Panc1 (cell line): Measurements from ENCODE around the gene SRSF2.

Experiments used
- POLR2AphosphoS5 ChIP-seq: IDR thresholded peaks from 2 replicates; pipeline ENCODE4 v1.6.1; 2012; ENCODE audit warnings: mild to moderate bottlenecking, low read depth, low read length, moderate library complexity
- TF ChIP-seq, protein P1 (sequence below): fragments of 450-650 bp; IDR thresholded peaks from 2 replicates; pipeline ENCODE4 v1.5.1; 2017; ENCODE audit warnings: mild to moderate bottlenecking

DNA sequence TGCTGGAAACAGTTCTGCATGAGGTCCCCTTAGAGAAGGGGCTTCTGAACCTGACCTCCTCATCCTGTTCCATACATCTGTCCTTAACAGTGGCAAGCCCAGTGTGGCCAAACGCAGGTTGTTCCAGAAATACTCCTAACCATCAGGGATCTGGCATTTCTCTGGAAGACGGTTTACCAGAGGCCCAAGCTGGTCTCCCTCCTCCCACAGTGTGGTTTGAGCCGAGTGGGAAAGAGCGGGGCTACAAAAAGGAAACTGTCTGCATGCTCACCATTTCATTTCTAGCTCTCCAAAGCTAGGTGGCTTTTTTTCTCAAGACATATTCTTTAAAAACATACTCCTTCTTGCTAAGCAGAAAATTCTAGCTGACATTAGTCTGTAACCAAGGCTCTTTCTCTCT lies 32.3 kb downstream of the SRSF2 start:
- TF ChIP-seq, protein P1, sequence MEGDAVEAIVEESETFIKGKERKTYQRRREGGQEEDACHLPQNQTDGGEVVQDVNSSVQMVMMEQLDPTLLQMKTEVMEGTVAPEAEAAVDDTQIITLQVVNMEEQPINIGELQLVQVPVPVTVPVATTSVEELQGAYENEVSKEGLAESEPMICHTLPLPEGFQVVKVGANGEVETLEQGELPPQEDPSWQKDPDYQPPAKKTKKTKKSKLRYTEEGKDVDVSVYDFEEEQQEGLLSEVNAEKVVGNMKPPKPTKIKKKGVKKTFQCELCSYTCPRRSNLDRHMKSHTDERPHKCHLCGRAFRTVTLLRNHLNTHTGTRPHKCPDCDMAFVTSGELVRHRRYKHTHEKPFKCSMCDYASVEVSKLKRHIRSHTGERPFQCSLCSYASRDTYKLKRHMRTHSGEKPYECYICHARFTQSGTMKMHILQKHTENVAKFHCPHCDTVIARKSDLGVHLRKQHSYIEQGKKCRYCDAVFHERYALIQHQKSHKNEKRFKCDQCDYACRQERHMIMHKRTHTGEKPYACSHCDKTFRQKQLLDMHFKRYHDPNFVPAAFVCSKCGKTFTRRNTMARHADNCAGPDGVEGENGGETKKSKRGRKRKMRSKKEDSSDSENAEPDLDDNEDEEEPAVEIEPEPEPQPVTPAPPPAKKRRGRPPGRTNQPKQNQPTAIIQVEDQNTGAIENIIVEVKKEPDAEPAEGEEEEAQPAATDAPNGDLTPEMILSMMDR: no peak
- TF ChIP-seq POLR2AphosphoS5: no peak
